Testis (tissue), 3 donors: ENCODE measurements around the gene KRTAP10-9. TPM values are rescaled to one million over a fixed set of nuclear protein-coding genes. Genes with fewer than 3 reads are reported as not detected.
"Not testable (repeated sequence)": the region's sequence is repeated elsewhere in the genome, so short reads cannot be mapped to it uniquely, and the experiment has no call there.

Experiments used
- DNase-seq: peaks from one replicate; pipeline ENCODE4 v3.0.0-alpha.2; 2019
- H3K27ac ChIP-seq, 2 donors: fragments of 200-600 bp; sonication (generic); one replicate each; pipeline ENCODE4 v1.5.1; 2019
- H3K27me3 ChIP-seq: fragments of 200-600 bp; sonication (generic); one replicate; pipeline ENCODE4 v1.5.1; 2019
- H3K36me3 ChIP-seq: fragments of 200-600 bp; sonication (generic); one replicate; pipeline ENCODE4 v1.5.1; 2017; ENCODE audit warnings: low read depth; ENCODE audit errors: missing control alignments
- H3K4me1 ChIP-seq: fragments of 200-600 bp; sonication (generic); one replicate; pipeline ENCODE4 v1.5.1; 2019
- H3K4me3 ChIP-seq, 2 donors: fragments of 200-600 bp; sonication (generic); one replicate each; pipeline ENCODE4 v1.5.1; 2017 to 2019
- H3K9me3 ChIP-seq: fragments of 200-600 bp; sonication (generic); one replicate; pipeline ENCODE4 v1.5.1; 2017
- CTCF ChIP-seq, 3 experiments: fragments of 450-650 bp in 2 of 3; fragments of 200-600 bp in 1 of 3; sonication (generic) in 1 of 3; IDR thresholded peaks; one replicate each; pipeline ENCODE4 v1.5.1; 2016 to 2019; ENCODE audit warnings: antibody characterized with exemption in 3 of 3, mild to moderate bottlenecking in 2 of 3, moderate library complexity in 1 of 3
- POLR2A ChIP-seq: fragments of 450-650 bp; IDR thresholded peaks from one replicate; pipeline ENCODE4 v1.6.1; 2017; ENCODE audit warnings: antibody characterized with exemption, mild to moderate bottlenecking, moderate library complexity
- WGBS, 2 donors: methylation state at CpG; one replicate each; pipeline ENCODE4 v1.1.5; 2018; 5-methylcytosine and 5-hydroxymethylcytosine counted together
- intact Hi-C: fragments of 100-400 bp; cut with DNase I; formaldehyde crosslinking; loops from one replicate; pipeline ENCODE4 v1.15.1; 2023; ENCODE audit warnings: low total_unique reads
- polyA plus RNA-seq: library from polyadenylated mRNA; stranded (reverse); fragments of 350-450 nt; fragmentation: Illumina TruSeq; extraction: RNeasy Lipid Tissue Mini Kit (QIAGEN cat#74804); gene quantifications from one replicate; pipeline ENCODE4 v1.2.3, GENCODE V29; 2014; ENCODE audit warnings: low read depth, low replicate concordance; ENCODE audit not compliant: insufficient read depth
- total RNA-seq, 2 donors: library from RNA; depleted of rRNA; stranded (reverse); fragments of >200 nt; gene quantifications; one replicate each; pipeline ENCODE4 v1.2.3, GENCODE V29; 2016

KRTAP10-9 gene
- total and polyA plus RNA-seq, 3 donors from 2014 or later: not detected

GRCh38 chr21:44637018-44637850 lies 10.3 kb downstream of the KRTAP10-9 start, which contains the start of gene KRTAP10-10:
KRTAP10-10 (plus strand) TSS chr21:44637356; CDS start chr21:44637418, 62 bp downstream.
- TF ChIP-seq CTCF (IDR thresholded peaks at IDR 0.05): no peak
- no peak for TF ChIP-seq POLR2A
- no peak within 1 kb of the TSS for H3K27ac ChIP-seq
- H3K4me1 ChIP-seq: no peaks in the 10 kb centered on the region
- 57 to 60% methylated on average over 13 to 19 of the region's 21 CpGs for WGBS, 2 donors
- intact Hi-C loops: no loop called here
- no peak for DNase-seq
- no peaks in the 10 kb centered on the region for H3K27me3 ChIP-seq
- no peaks in the 10 kb centered on the region for H3K36me3 ChIP-seq
- no peaks in the 10 kb centered on the region for H3K9me3 ChIP-seq
- H3K4me3 ChIP-seq: no peak within 1 kb of the TSS

DNA sequence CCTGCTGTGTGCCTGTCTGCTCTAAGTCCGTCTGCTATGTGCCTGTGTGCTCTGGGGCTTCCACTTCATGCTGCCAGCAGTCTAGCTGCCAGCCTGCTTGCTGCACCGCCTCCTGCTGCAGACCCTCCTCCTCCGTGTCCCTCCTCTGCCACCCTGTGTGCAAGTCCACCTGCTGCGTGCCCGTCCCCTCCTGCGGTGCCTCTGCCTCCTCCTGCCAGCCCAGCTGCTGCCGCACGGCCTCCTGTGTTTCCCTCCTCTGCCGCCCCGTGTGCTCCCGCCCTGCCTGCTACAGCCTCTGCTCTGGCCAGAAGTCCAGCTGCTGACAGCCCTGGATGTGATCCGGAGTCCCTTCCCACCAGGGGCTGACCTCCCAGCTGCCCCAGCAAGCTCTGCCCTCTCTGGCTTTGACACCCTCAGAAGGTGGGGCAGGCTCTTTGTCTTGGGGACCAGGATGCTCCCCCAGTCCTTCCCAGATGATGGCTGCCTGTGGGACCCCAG lies 11.0 kb downstream of the KRTAP10-9 start:
- H3K9me3 ChIP-seq, H3K27me3 ChIP-seq, H3K4me3 ChIP-seq, intact Hi-C loops, H3K36me3 ChIP-seq, H3K4me1 ChIP-seq, H3K27ac ChIP-seq, DNase-seq: not testable (repeated sequence)
- 56 to 65% methylated on average over 5 to 11 of the region's 12 CpGs for WGBS, 2 donors

GRCh38 chr21:44638506-44639330 lies 11.8 kb downstream of the KRTAP10-9 start:
- whole genome bisulfite sequencing, 2 donors: 81 to 93% methylated on average over 7 to 21 of the region's 21 CpGs
- intact Hi-C loops, H3K27ac ChIP-seq, H3K9me3 ChIP-seq, H3K27me3 ChIP-seq, DNase-seq, H3K4me1 ChIP-seq, H3K36me3 ChIP-seq, H3K4me3 ChIP-seq: not testable (repeated sequence)

- Histone ChIP-seq H3K36me3 (no peaks in the 10 kb centered on the region), H3K4me3 (no peak overlapping the region), H3K9me3 (no peaks in the 10 kb centered on the region), H3K4me1 (no peaks in the 10 kb centered on the region), H3K27me3 (no peaks in the 10 kb centered on the region), H3K27ac (no peak overlapping the region)
- intact Hi-C loops: no loop called here
- no peak for TF ChIP-seq CTCF (IDR thresholded peaks at IDR 0.05)
- TF ChIP-seq POLR2A: no peak
- WGBS, 2 donors: 82% methylated on average over 12 of the region's 12 CpGs; no CpG with 5 or more reads in 1 of the 2 donors
- DNase-seq: no peak
Observed at GRCh38 chr21:44639331-44639655, 12.4 kb downstream of the KRTAP10-9 start.

- TF ChIP-seq CTCF (IDR thresholded peaks at IDR 0.05) (no peak), POLR2A (no peak)
- 90 to 93% methylated on average over 5 of the region's 5 CpGs for WGBS, 2 donors
- H3K4me1 ChIP-seq: no peaks in the 10 kb centered on the region
- H3K27ac ChIP-seq: no peak overlapping the region
- no peak overlapping the region for H3K4me3 ChIP-seq
- H3K36me3 ChIP-seq: no peaks in the 10 kb centered on the region
- no peaks in the 10 kb centered on the region for H3K27me3 ChIP-seq
- no peaks in the 10 kb centered on the region for H3K9me3 ChIP-seq
- DNase-seq: no peak
- intact Hi-C loops: no loop called here
Observed at GRCh38 chr21:44640761-44641160, 13.9 kb downstream of the KRTAP10-9 start.
